GM21717 (cell line): ENCODE data around the gene STIL.

Experiments used
- ATAC-seq: cut with Tn5 transposase; IDR thresholded peaks from one replicate; pipeline ENCODE4 v1.9.1; 2021; ENCODE audit warnings: mild to moderate bottlenecking, moderate library complexity; ENCODE audit not compliant: unreplicated experiment

STIL gene

DNA sequence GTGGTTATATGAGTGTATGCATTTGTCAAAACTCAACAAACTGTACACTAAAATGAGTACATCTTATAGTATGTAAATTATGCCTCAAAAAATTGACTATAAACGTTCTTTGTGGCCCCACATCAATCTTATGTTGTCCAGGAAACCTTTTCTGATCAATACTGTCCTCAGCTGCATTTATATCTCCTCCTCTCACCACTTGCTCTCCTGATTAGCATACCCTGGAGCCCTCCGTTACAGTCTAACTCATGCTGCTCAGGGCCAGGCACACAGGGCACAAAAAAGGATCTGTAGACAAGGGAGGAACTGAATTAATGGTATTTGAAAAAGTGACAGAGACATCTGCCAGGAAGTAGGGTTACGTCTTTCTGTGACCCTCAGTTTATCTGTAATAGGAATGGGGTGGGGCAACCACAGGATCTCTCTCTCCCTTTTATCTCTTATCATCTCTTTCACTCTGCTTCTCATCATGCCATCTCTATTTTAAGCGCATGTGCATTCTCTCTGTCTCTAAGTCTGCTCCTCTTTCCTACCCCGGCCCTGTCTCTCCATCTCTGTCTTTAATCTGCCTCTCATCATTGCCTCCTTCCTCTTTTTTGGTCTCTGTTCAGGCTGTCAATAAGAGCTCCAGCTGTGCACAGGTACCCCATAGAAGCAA lies 74.9 kb downstream of the STIL start:
- ATAC-seq: no peak

DNA sequence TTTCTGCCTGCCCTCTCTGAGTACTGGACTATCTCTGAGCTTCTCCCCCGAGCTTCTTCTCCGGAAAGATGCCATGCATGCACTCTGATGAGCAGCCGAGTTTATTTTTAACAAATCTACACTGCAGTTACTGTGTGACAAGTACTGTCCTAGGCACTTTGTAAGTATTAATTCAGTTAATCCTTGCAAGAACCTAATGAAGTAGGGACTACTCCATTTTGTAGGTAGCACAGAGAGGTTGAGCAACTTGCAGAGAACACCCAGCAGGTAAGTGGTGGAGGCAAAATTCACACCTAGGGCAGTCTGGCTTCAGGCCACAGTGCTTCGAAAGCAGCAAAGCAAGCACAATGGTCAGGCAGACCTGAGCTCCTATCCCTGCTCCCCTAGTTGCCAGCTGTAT lies 78.1 kb downstream of the STIL start:
- ATAC-seq: no peak

DNA sequence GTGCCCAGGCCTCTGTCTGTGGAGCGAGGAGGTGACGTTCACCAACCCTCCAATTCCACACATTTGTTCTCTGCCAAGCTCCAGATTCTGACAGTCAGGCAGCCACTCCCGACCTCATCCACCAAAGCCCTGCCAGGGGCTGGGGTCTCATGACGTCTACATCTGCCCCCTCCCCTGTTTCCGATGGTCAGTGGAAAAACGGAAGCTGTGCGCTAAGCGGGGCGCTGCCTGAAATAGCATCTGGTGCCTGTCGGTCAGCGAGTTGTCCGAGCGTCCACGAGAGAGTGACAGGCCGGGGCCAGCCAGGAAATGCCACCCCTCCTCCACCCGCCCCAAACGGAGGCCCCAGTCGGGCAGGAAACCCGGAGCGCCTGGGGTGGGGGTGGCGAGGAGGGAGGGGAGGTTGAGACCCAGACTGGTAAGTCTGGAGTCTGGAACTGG lies 78.7 kb downstream of the STIL start:
- ATAC-seq: no peak

DNA sequence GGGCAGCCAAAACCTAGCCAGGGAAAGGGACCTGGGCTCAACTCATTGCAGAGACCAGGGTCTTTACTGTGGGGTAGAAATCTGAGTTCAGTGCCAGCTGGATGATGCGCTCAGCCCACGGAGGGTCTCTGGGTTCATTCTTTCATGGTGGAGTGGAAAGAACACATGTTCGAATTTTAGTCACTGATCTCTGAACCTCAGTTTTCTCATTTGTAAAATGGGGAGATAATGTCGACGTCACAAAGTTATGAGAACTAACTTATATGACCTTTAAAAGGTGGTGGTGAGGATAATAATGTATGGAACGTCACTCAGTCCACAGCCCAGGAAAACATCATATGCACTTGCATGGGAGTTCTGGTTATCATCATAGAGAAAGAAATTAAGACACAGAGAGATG lies 80.8 kb downstream of the STIL start:
- no peak for ATAC-seq

DNA sequence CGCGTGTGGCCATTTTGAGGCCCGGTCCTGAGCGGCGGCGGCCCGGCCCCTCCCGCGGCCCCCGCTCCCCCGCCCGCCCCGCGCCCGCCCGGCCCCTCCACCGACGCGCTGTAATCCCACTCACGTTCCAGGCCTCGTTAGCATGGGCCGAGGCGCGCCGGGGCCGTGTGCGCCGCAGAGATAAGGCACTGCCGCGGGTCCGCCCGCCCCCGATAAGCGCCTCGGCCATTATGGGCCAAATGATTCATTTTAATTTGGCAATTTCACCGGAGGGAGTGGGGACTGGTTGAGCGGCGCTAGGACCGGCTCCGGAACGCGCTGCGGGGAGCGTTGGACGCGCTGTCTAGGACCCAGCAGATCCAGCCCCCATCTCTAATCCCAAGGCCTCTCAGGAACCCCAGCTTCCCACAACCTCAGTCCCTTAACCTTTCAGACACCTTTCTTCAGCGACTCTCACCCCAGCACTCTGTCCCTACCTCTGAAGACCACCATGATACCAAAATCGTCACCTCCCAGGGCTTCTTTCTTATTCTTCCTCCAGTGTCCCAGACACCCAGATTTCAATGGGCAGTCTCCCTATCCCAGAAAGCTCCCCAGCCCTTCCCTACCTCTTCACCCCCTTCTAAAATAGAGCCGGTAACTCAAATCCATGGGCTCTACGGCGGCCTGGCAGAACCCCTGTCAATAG lies 81.6 kb downstream of the STIL start, which contains the start of gene TAL1:
Gene TAL1 (minus strand): TSS at position 39 of the 688 bp plus-strand sequence. CDS start 6,337 bp downstream, outside the sequence.
- ATAC-seq: no peak

DNA sequence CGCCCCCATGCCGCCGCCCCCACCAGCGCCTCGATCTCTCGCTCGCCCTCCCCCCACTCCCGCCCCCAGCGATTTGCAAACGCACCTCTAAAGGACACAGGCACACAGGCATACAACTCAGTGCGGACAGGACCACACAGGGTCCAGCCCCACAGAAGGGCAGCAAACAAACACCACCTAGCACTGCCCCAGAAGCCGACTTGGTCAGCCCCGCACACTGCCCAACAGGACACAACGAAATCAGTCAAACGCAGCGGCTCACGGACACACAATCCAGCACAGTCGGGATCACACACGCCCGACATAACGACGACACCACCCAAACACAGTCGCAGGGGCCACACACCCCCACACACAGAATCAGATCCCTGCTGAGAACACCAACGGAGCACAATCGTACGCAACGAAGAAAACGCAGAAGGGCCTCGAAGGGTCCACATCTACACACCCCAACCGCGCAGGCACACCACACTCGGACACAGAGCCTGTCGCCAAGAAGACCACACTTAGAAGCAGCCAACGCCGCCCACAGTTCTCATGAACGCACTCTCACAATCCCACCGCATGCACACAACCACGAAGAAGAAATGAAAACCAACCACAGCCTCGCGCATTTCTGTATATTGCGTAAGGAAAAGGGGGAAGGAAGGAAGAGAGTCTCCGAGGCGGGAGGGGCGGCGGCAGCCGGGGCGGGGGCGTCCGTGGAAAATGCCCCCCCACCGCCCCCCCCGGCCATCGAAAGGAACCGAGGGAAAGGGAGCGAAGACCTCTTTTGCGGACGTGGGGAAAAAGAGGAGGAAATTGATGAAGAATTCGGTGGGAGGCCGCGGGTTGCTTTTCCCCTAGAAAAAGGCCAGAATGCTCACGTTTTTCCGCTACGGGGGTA lies 82.4 kb downstream of the STIL start:
- ATAC-seq: no peak

DNA sequence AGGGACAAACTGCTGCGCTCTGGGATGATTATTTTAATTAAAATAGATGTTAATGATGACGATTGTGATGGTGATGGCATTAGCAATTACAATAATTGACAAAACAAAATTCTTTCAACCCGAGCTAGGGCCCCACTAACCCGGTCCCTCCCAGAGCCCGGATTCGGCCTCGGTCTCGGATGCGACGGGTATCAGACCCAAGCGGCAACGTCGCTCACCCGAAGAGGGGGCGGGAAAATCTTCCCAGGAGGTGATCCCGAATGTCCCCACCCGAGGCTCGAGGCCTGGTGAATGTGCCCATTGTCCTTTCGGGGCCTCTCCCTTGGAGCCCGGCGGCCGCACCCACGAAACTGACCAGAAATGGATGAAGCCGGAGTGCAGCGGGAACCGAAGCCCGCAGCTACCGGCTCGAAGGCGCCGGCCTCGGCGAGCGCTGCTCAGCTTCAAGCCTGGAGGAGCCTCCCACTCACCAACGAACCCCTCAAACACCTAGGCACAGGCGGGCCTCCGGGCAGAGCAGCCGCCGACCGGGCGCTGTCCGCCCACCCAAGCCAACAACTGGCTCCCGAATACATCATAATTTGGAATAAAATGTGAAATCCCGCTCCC lies 83.2 kb downstream of the STIL start:
- ATAC-seq: no peak

DNA sequence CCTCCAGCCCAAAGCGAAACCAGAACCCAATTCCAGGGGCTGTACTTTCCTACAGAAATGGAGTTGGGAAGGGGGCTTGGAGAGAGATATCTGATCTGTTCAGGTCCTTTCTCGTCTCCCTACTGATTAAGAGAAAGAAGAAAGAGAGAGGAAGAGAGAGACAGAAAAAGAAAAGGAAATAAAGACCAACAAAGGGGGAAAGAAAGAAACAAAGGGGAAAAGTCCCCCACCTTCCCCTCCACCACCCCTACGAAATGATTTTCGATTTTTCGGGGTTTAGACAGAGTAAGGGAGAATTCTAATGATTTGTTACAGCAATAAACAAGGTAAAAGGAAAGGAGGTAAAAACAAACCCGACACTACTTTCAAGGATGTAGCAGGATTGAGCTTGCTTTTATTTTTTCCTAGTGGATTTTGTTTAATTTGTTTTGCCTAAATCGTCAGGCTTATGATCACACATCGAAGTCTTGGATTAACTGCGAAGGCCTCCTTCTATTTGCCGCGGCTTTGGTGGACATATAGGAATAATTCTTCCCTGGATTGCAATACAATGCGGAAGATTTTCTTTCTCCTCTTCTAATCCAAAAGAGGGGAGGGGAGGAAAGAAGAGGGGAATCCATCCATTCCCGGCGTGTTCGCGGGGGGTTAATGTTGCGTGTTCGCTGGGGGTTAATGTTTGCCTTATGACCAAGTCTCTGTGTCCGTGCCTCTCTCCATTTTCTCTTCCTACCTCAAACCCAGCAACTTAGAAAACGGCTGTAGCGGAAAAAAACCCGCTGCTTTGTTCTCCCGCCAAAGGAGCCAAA lies 83.9 kb downstream of the STIL start:
- ATAC-seq: no peak

DNA sequence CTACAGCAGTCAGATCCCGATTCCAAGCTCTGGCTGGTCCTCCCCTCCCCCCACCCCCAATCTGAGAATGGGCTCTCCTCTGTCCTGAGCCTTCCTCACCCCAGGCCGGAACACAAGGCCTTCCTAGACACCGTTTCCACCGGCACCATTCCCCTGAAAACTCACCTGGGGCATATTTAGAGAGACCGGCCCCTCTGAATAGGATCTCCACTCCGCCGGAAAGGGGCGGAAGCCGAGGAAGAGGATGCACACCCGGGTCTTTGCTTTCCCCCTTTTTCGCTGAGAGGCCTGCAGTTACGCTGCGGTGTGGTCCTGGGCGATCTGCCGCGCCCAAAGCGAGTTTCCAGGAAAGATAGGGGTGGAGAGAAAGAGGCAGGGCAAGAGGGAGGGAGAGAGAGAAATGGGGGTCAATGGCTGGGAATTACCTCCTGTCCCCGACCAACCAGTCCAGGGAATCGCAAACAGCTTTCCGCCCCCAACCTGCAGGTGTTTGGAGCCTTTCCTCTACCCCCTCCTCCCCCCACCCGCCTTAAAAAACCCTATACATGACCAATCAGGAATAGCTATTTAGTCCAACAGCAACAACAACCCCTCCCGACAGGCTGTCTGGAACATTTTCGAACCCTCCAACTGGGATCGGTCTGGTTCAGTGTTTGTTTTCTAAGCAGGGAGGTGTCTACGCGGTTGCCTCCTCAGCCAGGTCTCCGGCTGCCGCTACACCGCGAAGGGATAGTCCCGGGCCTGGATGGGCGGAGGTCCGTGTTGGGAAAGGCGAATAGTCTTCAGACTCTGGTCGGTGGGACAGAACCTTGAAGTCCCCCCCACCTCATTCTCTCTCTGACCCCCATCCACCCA lies 84.7 kb downstream of the STIL start:
- no peak for ATAC-seq

DNA sequence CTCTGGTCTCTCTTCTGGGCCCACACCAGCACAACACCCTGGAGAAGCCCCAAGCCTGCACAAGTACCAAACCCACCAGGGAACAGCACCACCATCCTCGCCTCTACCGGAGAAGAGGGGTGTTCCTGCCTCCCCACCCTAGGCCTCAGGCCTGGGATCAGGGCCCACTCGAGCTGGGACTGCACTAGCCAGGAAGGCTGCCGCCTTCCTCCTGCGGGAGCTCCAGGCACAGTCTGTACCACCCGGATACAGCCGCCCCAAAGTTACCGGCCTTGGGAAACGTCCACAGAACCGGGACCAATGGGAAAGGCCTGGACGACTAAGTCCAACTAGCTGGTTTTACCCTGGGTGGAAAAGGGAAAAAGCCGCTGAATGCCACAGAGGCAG lies 85.3 kb downstream of the STIL start:
- ATAC-seq: no peak

DNA sequence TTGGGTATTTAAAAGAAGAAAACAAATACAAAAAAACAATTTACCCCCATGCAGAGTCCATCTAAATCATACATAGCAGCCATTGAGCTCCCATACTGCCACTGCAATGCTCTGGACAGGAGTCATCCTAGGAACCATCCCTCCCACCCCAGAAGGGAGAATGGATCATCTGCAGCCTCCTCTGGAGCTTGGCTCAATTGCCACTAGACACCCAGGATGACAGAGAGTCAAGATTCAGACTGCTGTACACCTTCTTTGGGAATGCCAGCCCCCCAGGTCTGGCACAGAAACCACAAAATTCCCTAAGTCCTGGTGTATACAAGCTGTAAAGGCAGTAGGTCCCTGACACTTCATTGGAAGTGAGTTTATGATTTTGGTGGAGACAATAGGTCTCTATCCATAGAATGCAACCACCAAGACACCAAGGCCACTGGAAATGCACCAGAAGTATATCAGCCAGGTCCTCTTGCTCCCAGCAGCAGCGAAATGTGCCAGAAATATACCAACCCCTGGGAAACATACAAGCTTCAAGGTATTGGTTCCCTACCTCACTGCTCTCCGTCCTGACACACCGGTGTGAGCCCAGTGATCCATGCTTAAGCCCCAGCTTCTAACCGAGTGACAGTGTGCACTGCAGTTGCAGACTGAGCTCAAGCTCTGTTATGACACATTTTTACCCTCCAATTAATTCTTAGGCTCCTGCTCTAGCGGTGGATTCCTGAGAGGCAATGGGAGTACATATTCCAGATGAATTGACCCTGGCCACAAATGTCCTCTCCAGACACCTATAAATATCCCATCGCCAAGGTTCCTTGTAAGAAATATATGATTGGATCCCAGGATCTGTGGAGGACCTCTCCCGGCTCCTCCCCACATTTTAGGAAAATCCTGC lies 86.4 kb downstream of the STIL start:
- ATAC-seq: no peak

DNA sequence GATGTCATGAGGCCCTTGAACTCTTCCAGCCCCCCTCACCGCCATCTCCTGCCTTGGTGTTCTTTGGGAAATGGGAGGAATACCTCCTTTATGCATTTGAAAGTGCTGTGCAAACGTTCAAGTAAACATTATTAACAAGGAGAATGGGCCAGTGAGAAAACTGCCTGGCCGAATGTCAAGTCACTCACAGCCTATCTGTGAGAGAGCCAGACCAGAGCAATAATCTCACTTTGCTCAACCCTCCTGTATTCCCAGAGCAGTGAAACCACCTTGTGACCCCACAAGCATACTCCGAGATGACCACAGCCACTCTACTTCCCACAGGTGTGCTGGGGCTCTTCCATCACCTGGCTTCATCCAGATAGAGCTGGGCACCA lies 87.1 kb downstream of the STIL start:
- ATAC-seq: no peak

DNA sequence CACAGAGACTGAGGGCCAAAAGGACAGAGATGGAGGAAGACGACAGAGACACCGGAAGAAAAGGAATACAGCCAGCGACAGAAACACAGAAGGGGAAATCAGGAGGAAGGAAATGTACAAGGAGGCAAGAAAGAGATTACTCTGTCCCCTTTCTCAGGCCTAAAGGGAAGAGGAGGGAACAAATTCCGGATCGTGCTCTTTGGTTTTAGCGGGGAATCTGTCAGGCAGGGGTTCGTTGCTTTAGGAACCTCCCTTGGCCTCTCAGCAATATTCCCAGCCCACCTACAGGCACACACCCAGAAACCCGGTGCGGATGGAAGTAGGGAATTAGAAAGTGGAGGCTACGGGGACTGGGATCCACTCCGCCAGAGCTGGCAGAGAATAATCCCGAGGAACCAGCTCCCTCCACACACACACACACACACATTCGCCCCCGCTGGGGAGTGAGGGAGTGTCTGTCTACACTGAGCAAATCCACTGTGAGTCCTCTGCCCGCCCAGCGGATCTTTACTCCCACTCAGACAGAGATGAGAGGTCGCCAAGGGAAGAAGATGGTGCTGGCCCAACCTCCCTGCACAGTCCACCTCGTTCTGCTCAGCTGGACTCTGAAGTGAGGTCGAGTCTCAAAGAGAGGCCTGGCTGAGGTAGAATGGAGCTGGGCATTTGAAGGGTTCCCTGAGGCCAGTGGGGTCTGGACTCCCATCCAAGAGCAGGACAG lies 87.7 kb downstream of the STIL start:
- no peak for ATAC-seq

DNA sequence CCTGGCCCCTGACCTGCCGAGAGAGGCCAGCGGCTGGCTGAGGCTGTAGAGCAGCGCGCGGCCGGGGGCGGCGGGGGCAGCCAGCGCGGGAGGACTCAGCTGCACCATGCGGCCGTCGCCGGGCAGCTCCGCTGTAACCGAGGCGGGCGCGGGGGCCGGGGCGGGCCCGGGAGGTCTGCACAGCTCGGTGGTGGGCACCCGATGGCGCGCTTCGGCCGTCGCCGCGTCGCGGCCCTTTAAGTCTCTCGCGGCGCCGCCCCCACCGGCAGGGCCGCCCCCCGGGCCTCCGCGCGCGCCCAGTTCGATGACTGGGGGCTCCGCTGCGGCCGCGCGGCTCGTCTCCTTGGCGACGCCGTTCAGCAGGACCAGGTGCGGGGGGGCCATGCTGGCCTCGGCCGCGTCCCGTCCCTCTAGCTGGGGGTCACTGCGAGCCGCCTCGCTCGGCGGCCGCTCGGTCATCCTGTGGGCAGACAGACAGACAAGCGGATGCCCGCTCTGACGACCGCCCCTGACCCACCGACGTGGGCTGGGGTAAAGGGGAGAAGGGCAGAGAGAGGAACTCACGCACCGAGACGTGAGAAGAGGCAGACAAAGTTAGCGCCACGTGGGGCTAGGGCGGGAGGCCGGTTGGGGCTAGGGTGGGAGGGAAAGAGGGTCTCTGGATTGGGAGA lies 88.4 kb downstream of the STIL start:
- no peak for ATAC-seq

DNA sequence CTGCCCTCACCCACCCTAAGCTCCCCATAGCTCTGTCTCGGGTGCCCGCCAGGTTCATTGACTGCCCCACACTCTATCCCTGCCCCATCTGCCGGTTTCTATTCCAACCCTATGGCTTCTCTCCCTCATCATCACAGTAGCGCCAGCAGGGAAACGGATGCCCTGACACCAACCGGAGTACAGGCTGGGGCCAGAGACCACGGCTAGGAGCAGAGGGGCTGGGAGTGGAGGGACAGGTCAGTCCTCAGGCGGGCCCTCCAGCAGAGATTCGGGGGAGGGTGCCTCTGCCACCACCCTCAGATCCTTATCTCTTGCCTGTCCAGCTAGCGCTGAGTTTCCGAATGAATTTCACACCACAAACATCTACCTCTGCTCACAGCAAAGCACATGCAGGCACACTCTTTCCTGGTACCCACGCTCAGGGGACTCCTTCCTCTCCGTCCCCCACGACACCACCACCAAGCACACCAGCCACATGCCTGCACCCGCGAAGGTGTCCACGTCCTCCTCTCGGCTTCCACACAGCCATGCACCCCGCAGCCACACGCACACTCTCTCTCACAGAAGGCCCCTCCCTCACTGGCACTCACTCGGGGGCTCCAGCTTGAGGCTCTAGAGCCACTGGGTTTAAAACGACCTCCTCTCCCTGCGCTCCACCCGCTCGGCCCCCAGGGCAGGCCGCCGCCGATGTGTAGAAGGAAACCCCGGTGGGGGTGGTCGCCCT lies 89.1 kb downstream of the STIL start:
- ATAC-seq: no peak

DNA sequence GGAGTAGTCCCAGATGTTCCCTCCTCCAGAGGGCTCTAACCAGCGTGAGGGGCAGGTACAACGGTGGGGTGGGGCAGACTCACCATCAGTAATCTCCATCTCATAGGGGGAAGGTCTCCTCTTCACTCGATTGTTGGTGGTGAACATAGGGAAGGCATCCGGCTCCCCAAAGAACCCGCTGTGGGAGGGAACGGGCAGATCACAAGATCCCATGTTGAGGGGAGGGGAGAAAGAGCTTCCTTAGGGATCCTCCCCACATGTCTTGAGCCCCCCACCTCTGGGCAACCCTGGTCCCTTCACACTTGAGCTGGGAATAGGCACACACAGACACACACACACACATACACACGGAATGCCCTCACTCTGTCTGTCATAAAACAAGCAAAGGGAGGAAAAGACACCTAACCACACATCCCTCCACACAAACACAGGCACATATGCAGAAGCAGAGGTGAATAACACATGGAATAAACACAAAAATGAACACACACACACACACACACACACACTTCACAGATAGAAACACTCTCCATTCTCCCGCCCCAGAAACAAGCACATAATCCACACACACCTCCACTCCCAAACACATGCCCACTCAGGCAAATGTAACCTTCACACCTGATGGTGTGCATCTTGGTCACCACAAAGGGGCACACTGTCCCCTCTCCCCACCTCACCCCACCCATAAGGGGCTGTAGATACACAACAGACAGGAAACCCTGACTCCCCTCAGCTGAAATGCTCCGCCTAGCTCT lies 89.8 kb downstream of the STIL start:
- ATAC-seq: no peak
